ENCODE measurements around the gene CRIP1. TPM values are rescaled to one million over a fixed set of nuclear protein-coding genes. Genes with fewer than 3 reads are reported as not detected.

CRIP1 gene
- total RNA-seq, 1 donor from 2014 or later = 7.6 TPM

GRCh38 chr14:105532735-105533141, 46.1 kb downstream of the CRIP1 start:
- H3K4me3 ChIP-seq = no peak overlapping the region
- H3K9me3 ChIP-seq = no peaks in the 10 kb centered on the region
- no peaks in the 10 kb centered on the region for H3K27me3 ChIP-seq
- intact Hi-C loops (cut with DNase I) = no loop called here
- H3K27ac ChIP-seq = no peak overlapping the region
- H3K4me1 ChIP-seq = peaks cover 11% of the 10 kb centered on the region
- DNase-seq (ENCODE audit: extremely low spot score in 2 of 2) = no peak
- no peaks in the 10 kb centered on the region for H3K36me3 ChIP-seq
- TF ChIP-seq POLR2AphosphoS5 (IDR thresholded peaks at IDR 0.05; ENCODE audit: insufficient read depth in 1 of 2, low read depth in 1 of 2) (no peak), CTCF (IDR thresholded peaks at IDR 0.05) (no peak), POLR2A (IDR thresholded peaks at IDR 0.05) (no peak)

DNA sequence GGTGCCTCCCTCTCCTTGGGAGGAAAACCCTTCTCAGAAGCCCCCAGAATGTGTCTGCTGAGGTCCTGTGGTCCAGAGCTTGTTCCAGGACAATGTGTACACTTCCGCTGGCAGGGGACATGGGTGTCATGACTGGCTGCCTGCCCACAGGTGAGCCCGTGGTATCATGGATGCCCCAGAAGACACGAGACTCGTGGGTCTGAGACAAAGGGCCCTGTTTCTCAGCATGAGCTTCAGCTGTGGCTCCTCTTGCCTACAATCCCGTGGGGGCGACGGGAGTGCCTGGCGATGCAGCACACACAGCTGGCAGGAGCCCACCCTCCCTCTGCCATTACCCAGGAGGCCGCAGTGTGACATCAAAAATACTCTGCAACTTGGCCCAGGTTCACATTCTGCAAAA, 46.7 kb downstream of the CRIP1 start:
- Histone ChIP-seq H3K4me3 (no peak overlapping the region), H3K9me3 (no peaks in the 10 kb centered on the region), H3K36me3 (no peaks in the 10 kb centered on the region), H3K4me1 (peaks cover 7% of the 10 kb centered on the region), H3K27ac (no peak overlapping the region), H3K27me3 (no peaks in the 10 kb centered on the region)
- DNase-seq (ENCODE audit: extremely low spot score in 2 of 2) = no peak
- no peak for TF ChIP-seq POLR2AphosphoS5 (IDR thresholded peaks at IDR 0.05; ENCODE audit: insufficient read depth in 1 of 2, low read depth in 1 of 2)
- TF ChIP-seq POLR2A (IDR thresholded peaks at IDR 0.05) = no peak
- TF ChIP-seq CTCF (IDR thresholded peaks at IDR 0.05) = no peak
- intact Hi-C loops (cut with DNase I) = no loop called here

- DNase-seq (ENCODE audit: extremely low spot score in 2 of 2) = no peak
- H3K27ac ChIP-seq = no peak overlapping the region
- intact Hi-C loops (cut with DNase I) = no loop called here
- peaks cover 4% of the 10 kb centered on the region for H3K4me1 ChIP-seq
- H3K36me3 ChIP-seq = no peaks in the 10 kb centered on the region
- TF ChIP-seq POLR2AphosphoS5 (IDR thresholded peaks at IDR 0.05; ENCODE audit: insufficient read depth in 1 of 2, low read depth in 1 of 2) (no peak), CTCF (IDR thresholded peaks at IDR 0.05) (no peak), POLR2A (IDR thresholded peaks at IDR 0.05) (no peak)
- H3K4me3 ChIP-seq = no peak overlapping the region
- H3K9me3 ChIP-seq = no peaks in the 10 kb centered on the region
- no peaks in the 10 kb centered on the region for H3K27me3 ChIP-seq
These were observed 47.3 kb downstream of the CRIP1 start for GRCh38 chr14:105533811-105534498.

- H3K27me3 ChIP-seq = no peaks in the 10 kb centered on the region
- intact Hi-C loops (cut with DNase I) = no loop called here
These were observed 47.9 kb downstream of the CRIP1 start for GRCh38 chr14:105534586-105534985.

More at GRCh38 chr14:105534586-105534985, 47.9 kb downstream of the CRIP1 start:
- H3K4me3 ChIP-seq = no peak overlapping the region
- H3K4me1 ChIP-seq = no peaks in the 10 kb centered on the region
- no peaks in the 10 kb centered on the region for H3K9me3 ChIP-seq
- DNase-seq (ENCODE audit: extremely low spot score in 2 of 2) = no peak
- H3K36me3 ChIP-seq = no peaks in the 10 kb centered on the region
- no peak overlapping the region for H3K27ac ChIP-seq
- TF ChIP-seq CTCF (IDR thresholded peaks at IDR 0.05) (no peak), POLR2AphosphoS5 (IDR thresholded peaks at IDR 0.05; ENCODE audit: insufficient read depth in 1 of 2, low read depth in 1 of 2) (no peak), POLR2A (IDR thresholded peaks at IDR 0.05) (no peak)

All from vagina (tissue), 2 donors.